Fibroblast of skin of right quadriceps (primary cell): ENCODE data around the gene RNF130.
"Not testable (repeated sequence)": the region's sequence is repeated elsewhere in the genome, so short reads cannot be mapped to it uniquely, and the experiment has no call there.

Source experiments
- DNase-seq: peaks from one replicate; pipeline ENCODE4 v3.0.0-alpha.2; 2013

The RNF130 gene

GRCh38 chr5:180101451-180102105, 30.0 kb upstream of the RNF130 start:
- no peak for DNase-seq

DNA sequence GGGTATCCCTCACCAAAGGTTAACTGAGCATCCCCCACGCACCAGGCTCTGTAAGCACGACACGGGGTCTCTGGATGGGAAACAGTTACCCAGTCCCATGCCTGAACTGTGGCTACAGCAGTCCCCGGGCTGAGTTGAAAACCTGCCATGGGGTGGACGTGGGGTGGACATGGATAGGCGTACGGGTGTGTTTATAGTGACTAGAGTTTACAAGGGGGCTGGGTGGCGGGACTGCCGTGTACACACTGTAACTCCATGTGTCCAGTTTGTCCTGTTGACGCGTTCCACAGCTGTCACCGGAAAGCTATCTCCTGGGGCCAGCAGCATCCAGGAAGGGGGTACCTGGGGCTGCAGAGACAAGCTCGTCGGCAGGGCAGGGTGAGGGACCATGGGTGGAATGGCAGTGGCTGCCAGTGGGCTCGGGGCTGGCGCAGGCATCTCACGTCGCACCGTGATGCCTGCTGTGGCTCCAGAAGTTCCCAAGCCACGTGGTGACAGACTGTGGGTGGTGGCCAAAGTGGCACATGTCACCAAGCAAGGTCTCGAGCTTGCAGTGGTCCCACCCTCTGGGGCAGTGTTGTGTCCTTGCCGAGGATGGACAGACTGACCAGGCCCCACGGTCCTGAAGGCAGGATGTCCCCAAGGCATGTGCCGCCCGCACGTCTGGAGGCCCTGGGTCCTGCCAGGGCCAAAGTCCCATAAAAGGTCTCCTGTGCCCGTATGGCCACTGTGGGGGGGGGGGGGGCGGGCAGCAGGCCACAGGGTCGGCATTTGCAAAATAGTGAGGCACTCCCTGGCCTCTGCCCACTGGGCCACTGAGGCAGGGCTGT, 29.3 kb upstream of the RNF130 start:
- no peak for DNase-seq

GRCh38 chr5:180099733-180100611, 28.4 kb upstream of the RNF130 start:
- DNase-seq, result no peak

- DNase-seq, result no peak
Observed at GRCh38 chr5:180098991-180099732, 27.6 kb upstream of the RNF130 start.

- DNase-seq, result no peak
Observed at GRCh38 chr5:180098526-180098925, 27.0 kb upstream of the RNF130 start.

DNA sequence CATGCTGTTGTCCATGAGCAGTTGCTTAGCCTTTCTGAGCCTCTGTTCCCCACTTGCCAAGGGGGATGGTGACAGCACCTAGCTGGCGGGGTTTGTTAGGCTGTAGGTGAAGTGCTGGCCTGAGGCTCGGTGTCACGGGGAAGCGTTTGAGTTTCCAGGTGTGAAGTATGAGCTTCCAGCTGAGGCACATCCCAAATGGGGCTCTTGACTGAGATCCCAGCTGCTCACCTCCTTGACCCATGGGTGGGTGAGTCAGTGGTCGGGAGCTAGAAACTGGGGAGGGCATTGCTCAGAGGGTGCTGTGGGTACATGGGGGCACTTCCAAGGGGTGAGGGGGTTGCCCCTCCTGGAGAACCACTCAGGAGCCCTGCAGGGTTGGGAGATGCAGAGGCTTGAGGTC, 26.4 kb upstream of the RNF130 start:
- no peak for DNase-seq

DNA sequence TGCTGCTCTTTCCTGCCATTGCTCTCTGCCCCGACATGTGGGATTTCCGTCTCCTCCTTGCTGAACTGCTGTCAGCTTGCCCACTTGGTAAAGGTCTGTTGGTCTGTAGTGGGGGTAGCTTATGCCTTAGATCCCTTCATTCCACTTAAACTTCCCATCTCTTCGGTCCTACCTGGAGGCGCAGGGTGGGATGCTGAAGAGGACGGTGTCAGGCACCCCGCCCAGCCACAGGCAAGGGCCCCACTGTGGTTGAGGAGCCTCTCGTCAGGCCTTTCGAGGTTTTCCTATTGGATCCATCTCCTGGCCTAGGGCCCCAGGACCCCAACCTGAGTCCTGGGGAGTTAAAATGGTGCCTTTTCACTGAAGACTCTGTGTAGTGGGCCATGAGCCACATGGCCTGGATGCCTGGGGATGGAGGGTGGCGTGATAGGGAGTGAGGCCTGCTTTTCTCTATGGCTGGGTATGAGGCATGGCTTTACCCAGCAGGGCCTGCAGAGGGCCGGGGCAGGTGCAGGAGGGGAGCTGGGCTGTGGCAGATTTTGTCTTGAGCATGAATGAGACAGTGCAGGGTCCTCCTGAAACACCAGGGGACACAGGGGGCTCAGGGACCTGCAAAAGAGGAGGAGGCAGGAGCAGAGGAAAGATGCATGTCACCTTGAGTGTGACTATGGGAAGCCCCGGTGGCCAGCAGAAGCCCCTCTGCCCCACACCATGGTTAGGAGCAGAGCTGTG, 25.8 kb upstream of the RNF130 start:
- no peak for DNase-seq

DNA sequence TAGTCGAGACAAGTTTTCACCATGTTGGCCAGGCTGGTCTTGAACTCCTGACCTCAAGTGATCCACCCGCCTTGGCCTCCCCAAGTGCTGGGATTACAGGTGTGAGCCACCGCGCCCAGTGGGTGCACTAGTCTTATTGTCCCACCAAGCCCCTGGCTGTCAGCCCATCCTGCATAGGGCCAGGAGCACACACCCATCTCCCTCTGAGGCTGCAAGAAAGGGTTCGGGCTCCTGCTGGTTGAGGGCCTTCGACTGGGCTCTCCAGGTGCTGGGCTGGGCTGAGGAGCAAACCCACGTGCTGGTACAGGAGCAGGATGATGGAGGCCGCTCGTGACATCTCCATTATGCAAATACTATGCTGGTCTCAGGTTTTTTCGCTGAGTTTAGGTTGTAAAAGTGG, 25.1 kb upstream of the RNF130 start:
- DNase-seq, result no peak

DNA sequence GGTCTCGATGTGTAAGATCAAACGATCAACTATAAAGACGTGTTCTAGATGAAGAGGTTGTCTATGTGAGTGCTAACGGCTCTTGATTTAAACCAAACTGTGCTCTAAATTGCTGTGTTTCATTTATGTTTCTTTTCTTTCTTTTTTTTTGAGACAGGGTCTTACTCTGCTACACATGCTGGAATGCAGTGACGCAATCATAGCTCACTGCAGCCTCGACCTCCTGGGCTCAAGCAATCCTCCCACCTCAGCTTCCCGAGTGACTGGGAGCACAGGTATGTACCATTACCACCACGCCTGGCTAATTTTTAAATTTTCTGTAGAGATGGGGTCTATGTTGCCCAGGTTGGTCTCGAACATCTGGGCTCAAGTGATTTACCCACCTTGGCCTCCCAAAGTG, 24.0 kb upstream of the RNF130 start:
- DNase-seq, result no peak

DNA sequence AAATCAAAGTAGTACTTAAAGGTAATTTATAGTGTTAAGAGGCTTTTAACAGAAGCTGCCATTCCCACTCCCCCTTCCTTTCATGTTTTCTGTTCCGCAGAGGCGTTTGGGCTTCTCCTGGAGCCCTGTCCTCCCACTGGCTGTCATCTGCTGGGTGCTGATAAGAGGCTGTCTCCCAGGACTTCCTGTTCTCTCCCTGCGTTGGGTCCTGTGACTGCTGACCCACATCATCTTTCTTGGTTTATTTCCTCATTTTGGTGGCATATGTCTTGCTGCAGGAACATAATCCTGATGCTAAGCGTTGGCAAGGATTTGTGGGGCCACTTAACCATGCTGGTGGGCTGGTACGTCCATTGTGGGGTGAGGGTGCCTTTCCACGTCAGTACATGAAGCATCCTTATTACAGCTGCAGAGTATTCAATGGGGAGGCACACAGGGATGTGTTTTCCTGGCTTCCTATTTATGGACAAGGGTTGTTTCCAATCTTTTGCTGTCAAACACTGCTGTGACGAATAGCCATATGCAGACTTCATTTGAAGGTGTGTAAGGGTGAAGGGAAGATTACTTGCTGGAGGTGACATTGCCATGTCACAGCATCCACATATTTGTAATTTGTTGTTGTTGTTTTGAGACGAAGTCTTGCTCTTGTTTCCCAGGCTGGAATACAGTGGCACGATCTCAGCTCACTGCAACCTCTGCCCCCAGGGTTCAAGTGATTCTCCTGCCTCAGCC, 22.3 kb upstream of the RNF130 start:
- no peak for DNase-seq

DNA sequence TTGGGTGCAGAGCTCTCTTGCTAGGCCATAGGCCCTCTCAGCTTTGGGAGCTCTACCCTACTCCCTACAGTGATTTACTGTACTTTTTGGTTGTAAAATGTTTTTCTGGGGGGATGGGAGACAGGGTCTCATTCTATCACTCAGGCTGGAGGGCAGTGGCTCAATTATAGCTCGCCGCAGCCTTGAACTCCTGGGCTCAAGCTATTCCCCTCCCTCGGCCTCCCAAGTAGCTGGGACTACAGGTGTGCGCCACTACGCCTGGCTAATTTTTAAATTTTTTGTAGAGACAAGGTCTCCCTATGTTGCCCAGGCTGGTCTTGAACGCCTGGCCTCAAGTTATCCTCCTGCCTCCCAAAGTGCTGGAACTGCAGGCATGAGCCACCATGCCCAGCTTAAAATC, 21.7 kb upstream of the RNF130 start:
- DNase-seq, result no peak

- peak; percentile 30 for DNase-seq
Observed at GRCh38 chr5:180090769-180091546, 19.4 kb upstream of the RNF130 start.

- peak; percentile 77 for DNase-seq
Observed at GRCh38 chr5:180090098-180090768, 18.7 kb upstream of the RNF130 start.

DNA sequence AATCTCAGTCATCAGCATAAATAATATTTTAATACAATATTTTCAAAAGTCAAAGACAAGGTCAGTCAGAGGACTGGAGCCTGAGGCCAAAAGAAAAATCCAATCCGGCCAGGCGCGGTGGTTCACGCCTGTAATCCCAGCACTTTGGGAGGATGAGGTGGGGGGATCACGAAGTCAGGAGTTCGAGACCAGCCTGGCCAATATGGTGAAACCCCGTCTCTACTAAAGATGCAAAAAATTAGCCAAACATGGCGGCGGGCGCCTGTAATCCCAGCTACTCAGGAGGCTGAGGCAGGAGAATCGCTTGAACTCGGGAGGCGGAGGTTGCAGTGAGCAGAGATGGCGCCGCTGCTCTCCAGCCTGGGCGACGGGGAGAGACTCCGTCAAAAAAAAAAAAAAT, 18.1 kb upstream of the RNF130 start:
- not testable (repeated sequence) for DNase-seq

DNA sequence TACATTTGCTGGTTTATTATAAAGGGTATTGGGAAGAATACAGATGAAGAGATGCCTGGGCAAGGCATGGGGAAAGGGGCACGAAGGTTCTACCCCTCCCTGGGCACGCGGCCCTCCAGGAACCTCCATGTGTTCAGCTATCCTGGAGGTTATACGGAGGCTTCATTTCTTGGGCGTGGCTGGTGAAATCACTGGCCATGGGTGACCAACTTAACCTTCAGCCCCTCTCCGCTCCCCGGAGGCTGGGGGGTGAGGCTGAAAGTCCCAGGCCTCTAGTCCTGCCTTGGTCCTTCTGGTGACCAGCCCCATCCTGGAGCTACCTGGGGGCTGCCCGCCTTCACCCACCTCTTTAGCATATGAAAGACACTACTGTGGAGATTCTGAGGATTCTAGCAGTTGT, 17.0 kb upstream of the RNF130 start:
- no peak for DNase-seq

DNA sequence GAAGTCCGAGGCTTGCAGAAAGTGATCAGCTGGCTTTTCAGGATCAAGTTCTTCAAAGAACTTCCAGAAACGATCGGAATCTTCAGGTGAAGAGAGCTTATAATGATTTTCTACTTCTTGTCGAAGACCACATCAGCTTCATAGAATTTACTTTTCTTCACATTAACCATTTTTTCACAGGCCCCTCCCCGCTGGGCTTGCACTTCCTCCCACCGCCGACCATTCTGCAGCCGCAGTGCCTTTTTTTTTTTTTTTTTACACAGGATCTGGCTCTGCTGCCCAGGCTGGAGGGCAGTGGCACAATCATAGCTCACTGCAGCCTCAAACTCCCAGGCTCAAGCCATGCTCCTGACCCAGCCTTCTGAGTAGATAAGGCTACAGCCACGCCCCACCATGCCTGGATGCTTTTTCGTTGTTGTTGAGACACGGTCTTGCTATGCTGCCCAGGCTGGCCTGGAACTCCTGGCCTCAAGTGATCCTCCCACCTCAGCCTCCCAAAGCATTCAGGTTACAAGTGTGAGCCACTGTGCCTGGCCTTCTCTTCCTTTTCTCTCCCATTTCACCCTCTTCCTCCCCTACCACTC, 15.3 kb upstream of the RNF130 start:
- DNase-seq, result no peak

GRCh38 chr5:180085837-180086236, 14.3 kb upstream of the RNF130 start:
- DNase-seq, result no peak

DNA sequence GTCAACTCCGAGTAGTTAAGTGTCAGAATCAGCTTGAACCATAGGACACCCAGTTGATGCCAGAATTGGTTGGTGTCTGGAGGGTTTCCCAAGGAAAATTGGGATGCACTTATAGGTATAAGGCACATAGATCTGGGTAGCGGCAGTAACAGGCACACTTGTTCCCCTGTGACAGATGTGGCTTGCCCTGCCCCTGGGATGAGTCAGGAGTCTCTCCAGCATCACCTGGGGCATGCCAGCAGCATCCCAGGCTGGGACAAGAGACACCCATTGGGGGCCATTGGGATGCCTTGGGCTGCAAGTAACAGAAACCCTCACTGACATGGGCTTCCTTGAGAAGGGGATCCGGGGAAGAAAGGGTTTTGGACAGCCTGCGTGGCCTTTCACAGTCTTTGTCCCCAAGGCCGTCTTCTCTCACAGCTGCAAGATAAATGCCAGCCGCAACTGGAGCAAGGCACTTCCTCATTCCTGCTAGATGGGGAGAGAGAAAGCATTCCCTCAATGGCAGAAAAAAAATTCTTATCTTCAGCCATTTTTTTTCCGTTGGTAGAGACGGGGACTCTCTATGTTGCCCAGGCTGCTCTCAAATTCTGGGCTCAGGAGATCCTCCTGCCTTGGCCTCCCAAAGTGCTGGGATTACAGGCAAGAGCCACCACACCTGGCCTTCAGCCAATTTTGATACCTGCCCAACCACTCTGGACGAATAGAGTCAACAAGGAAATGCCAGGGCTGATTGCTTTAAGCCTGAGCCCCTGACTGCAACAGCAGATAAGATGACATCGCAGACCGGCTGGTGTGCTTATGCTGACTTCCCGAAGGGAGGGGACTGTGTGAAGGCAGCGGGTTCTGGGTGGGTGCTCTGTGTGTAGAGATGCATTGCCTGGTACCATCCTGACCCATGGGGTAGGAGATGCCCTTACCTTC, 13.3 kb upstream of the RNF130 start:
- no peak for DNase-seq
